ENCODE measurements around the gene STAP2. TPM values are rescaled to one million over a fixed set of nuclear protein-coding genes. Genes with fewer than 3 reads are reported as not detected.
"Not testable (repeated sequence)": the region's sequence is repeated elsewhere in the genome, so short reads cannot be mapped to it uniquely, and the experiment has no call there.

STAP2 gene
- total RNA-seq, 1 donor from 2014 or later, result 25.5 TPM

- DNase-seq, result no peak
Observed at GRCh38 chr19:4357921-4358326, 19.3 kb upstream of the STAP2 start.

DNA sequence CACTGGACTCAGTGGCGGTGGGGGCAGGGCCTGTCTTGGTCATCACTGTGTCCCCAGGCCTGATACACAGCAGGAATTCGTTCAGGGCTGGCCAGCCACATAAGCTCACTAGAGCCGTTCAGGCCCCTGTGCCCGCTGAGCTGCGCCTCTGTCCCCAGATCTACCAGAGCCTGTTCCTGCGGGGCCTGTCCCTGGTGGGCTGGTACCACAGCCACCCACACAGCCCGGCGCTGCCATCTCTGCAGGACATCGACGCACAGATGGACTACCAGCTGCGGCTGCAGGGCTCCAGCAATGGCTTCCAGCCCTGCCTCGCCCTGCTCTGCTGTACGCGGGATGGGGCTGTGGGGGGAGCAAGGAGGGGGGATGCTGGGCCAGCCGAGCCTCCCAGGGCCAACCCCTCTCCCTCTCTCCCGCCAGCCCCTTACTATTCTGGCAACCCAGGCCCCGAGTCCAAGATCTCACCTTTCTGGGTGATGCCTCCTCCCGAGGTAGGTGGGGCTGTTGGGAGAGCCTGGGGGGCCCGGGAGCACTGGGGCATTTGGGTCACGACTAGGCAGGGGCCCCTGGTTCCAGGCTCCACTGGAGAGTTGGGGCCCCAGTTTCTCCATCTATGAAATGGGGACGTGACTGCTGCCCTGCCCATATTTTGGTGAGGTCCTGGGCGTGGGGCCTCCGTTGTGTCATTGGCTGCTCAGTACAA is 18.6 kb upstream of the STAP2 start:
- DNase-seq, result no peak

DNA sequence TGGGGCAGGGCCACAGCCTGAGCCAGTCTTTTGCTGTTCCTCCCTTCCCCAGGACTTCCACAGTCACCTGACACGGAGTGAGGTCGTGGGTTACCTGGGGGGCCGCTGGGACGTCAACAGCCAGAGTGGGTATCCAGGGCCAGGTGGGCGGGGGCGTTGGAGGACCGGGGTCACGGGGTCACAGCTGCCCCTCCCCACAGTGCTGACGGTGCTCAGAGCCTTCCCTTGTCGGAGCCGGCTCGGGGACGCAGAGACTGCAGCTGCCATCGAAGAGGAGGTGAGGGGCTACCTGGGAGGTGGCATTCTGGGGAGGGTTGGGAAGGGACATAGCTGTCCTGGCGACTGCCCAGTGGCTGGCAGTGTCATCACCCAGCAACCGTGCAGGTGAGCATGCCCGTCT is 16.3 kb upstream of the STAP2 start:
- DNase-seq, result no peak

DNA sequence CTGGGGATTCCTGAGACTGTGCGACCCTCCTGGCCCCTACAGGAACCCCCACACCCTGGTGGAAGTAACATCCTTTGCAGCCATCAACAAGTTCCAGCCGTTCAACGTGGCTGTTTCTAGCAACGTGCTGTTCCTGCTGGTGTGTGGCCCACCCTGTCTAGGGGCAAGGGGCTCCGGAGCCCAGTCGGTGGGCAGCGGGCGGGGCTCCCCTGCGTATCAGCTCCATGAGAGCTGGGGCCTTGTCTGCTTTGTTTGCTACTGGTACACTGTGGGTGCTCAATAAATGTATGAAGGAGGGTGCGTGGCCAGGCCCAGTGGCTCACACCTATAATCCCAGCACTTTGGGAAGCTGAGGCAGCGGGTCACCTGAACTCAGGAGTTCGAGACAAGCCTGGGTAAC is 15.7 kb upstream of the STAP2 start:
- no peak for DNase-seq

GRCh38 chr19:4352701-4353121 is 14.1 kb upstream of the STAP2 start:
- DNase-seq, result no peak

DNA sequence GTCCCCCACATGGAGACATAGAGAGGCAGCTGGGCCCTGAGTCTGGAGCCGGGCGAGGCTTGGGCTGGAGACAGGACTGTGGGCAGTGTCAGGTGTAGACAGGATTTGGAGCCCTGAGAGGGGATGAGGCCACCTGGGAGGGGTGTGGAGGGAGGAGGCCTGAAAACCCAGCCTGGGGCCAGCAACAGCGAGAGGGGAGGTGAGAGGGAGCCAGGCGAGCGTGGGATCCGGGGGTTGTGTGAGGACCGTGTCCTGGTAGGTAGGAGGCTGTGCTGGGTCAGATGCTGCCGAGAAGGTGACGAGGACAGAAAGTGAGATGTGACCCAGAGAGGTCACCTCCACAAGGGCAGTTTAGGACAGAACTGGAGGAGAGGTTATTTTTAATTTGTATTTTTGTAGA is 12.1 kb upstream of the STAP2 start:
- no peak for DNase-seq

- no peak for DNase-seq
Observed at GRCh38 chr19:4350111-4350510, 11.5 kb upstream of the STAP2 start.

DNA sequence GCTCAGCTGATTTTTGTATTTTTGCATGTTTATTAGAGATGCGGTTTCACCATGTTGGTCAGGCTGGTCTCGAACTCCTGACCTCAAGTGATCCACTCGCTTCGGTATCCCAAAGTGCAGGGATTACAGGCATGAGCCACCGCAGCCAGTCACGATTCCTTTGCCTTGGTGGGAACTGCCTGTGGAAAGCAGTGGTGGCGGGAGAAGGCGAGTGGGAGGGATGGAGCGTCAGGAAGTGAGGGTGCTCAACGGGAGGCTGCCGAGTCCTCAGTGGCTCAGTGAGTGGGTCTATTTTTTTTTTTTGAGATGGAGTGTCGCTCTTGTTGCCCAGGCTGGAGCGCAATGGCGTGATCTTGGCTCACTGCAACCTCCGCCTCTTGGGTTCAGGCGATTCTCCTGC is 10.6 kb upstream of the STAP2 start:
- DNase-seq, result not testable (repeated sequence)

DNA sequence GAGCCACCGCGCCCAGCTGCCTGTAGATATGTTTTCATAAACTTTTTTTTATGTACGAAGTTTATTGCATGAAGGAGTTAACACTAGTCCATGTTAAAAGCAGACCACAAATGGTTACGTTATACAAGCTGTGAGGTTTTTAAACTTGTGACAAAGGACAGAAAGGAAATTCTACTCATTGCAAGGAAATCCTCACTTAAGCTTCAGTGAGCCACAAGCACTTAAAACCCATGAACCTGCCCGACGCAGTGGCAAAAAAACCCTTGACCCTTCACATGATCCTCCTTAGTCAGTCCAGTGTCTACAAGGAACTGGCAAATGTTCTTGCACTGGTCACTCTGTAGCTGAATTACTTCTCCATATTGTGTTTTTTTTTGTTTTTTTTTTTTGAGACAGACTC is 8.9 kb upstream of the STAP2 start:
- DNase-seq, result no peak

DNA sequence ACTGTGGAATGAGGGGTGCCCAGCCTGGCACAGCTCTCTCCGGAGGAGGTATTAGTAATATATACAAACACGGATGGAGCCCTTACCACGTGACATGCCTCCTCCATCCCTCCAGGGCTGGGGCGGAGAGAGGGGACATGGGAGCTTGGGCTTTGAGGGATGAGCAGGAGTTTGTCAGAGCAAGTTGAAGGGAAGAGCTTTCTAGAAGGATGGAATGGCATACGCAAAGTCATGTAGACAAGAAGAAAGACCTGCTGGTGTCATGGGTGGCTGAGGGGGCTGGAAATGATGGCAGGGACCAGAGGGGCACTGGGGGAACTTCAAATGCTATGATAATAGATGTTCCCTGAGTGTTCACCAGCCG is 7.4 kb upstream of the STAP2 start:
- DNase-seq, result no peak

DNA sequence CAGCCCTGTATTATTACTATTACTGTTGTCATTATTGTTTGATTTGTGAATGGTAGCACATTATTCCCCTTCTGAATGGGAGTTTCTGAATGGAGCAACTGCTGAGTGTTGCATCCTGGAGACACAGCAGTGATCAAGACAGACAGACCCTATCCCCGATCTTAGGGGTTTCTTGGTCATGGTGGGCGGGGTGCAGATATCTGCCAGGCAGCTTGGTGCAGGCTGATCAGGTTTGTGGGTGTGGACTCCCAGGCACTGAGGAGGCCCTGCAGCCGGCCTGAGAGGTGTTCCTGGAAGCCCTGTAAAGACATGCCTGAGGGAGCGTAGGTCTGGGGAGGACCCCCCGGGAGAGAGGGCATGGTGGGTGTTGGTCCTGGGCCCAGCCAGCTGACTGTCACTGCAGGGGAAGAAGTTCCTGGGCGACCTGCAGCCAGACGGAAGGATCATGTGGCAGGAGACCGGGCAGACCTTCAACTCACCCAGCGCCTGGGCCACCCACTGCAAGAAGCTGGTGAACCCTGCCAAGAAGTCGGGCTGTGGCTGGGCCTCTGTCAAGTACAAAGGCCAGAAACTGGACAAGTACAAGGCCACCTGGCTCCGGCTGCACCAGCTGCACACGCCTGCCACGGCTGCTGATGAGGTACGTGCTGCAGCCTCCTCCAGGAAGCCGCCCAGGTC is 6.9 kb upstream of the STAP2 start:
- DNase-seq, result no peak

DNA sequence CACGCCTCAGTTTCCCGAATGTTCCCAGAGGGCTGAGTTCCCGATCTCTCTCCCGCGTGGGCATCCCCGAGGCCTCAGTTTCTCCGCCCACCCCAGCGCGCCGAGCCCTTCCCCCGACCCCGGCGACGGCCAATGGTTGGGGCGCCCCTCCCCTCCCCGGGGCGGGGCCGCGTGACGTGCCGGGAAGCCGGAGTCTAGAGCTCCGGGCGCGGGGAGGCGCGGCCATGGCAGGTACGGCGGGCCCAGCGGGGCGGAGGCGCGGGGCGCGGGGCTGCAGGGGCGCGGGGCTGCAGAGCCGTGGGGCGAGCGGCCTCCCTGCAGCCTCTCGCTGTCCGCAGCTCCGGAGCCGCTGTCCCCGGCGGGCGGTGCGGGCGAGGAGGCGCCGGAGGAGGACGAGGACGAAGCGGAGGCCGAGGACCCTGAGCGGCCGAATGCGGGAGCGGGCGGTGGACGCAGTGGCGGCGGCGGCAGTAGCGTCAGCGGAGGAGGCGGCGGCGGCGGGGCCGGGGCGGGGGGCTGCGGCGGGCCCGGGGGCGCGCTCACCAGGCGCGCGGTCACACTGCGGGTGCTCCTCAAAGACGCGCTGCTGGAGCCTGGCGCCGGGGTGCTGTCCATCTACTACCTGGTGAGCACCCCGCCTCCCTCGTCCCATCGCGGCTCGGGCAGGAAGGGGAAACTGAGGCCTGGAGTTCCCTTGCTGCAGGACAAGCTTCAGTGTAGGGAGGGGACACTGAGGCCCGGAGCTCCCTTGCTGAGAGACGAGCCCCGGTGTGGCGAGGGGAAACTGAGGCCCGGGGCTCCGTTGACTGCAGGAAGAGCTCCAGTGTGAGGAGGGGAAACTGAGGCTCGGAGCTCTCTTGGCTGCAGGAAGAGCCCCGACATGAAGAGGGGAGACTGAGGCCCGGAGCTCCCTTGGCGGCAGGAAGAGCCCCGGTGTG is 5.0 kb upstream of the STAP2 start, which contains the start of gene MPND:
Gene MPND, plus strand, starts transcription at position 193 of the 938 bp plus-strand sequence. Its CDS starts 32 bp downstream, at position 225.
- DNase-seq, result peak; percentile 79

GRCh38 chr19:4342615-4343369 is 4.2 kb upstream of the STAP2 start:
- DNase-seq, result peak; percentile 100

GRCh38 chr19:4342314-4342614 is 3.6 kb upstream of the STAP2 start:
- DNase-seq, result no peak

- DNase-seq, result no peak
Observed at GRCh38 chr19:4337906-4338440, 654 bp downstream of the STAP2 start.

- no peak for DNase-seq
Observed at GRCh38 chr19:4334929-4335570, 3.6 kb downstream of the STAP2 start.

GRCh38 chr19:4329858-4330257 is 8.8 kb downstream of the STAP2 start:
- DNase-seq, result no peak

- DNase-seq, result not testable (repeated sequence)
Observed at GRCh38 chr19:4328991-4329681, 9.5 kb downstream of the STAP2 start.

GRCh38 chr19:4328243-4328990 is 10.2 kb downstream of the STAP2 start:
- DNase-seq, result peak; percentile 96

DNA sequence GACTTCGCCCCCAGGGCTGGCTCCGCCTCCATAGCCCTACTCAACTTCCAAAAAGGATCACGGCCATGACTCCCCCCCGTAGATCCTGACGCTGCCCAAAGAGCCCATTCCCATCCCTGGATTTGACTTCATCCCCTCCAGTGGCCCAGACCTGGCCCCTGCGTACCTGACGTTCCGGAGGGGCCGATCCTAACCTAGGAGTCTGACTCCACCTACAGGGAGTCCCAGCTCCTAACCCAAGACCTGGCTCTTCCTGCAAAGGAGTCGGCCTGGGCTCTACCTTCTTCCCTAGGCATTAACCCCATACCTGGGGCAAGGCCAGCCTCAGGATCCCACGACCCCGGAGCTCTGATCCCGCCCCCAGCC is 10.8 kb downstream of the STAP2 start:
- no peak for DNase-seq
